ENCODE data around the gene GABRD.

The GABRD gene

DNA sequence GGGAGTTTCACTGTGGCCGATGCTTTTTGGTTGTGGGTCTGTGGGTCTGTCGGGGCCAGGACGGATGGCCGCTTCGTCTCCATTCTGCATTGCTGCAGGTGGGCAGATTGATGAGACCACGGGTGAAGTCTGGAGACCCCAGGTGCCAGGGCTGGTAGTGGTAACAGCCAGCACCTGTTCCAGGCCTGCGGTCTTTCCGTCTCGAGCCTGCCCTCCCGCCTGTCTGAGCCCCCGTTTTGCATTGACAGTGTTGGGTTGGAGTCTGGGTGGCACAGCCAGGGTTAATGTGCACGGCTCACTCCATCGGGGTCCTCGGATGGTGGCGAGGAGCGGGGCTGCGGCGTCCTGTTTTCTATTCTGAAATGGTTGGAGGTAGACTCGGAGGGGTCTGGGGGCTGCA, 55.3 kb downstream of the GABRD start:
- no peaks in the 10 kb centered on the region for H3F3A ChIP-seq (ENCODE audit: control insufficient read depth, insufficient read depth)
- no peaks in the 10 kb centered on the region for H3K9me2 ChIP-seq (replicated peaks; ENCODE audit: control insufficient read depth, low read length)
- no peaks in the 10 kb centered on the region for H3K4me1 ChIP-seq (ENCODE audit: control insufficient read depth, low read length)
- peaks cover 15% of the 10 kb centered on the region; the same call in 1 of the 2 replicates for H3K9me3 ChIP-seq (ENCODE audit: control insufficient read depth, insufficient read depth, low read length)
- H3K4me2 ChIP-seq (ENCODE audit: low read length): no peak overlapping the region
- no peaks in the 10 kb centered on the region for H4K20me1 ChIP-seq (ENCODE audit: control insufficient read depth, insufficient read depth, low read depth, low read length)
- no peak overlapping the region for H3K27ac ChIP-seq (ENCODE audit: low read depth, low read length)
- H3K36me3 ChIP-seq (ENCODE audit: control insufficient read depth, low read length): no peaks in the 10 kb centered on the region
- H3K27me3 ChIP-seq (ENCODE audit: control insufficient read depth, low read length): no peaks in the 10 kb centered on the region
- no peak overlapping the region for H3K4me3 ChIP-seq (ENCODE audit: low read length)
- no peaks in the 10 kb centered on the region for H3K79me2 ChIP-seq (ENCODE audit: control insufficient read depth, low read length)
- no peak for TF ChIP-seq EZH2phosphoT487 (IDR thresholded peaks at IDR 0.05; ENCODE audit: borderline replicate concordance, low read length)
- TF ChIP-seq, protein P1, sequence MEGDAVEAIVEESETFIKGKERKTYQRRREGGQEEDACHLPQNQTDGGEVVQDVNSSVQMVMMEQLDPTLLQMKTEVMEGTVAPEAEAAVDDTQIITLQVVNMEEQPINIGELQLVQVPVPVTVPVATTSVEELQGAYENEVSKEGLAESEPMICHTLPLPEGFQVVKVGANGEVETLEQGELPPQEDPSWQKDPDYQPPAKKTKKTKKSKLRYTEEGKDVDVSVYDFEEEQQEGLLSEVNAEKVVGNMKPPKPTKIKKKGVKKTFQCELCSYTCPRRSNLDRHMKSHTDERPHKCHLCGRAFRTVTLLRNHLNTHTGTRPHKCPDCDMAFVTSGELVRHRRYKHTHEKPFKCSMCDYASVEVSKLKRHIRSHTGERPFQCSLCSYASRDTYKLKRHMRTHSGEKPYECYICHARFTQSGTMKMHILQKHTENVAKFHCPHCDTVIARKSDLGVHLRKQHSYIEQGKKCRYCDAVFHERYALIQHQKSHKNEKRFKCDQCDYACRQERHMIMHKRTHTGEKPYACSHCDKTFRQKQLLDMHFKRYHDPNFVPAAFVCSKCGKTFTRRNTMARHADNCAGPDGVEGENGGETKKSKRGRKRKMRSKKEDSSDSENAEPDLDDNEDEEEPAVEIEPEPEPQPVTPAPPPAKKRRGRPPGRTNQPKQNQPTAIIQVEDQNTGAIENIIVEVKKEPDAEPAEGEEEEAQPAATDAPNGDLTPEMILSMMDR (IDR thresholded peaks at IDR 0.05; ENCODE audit: low read depth, low read length, poor library complexity, severe bottlenecking): no peak

- Histone ChIP-seq H3K36me3 (ENCODE audit: control insufficient read depth, low read length) (no peaks in the 10 kb centered on the region), H3K27ac (ENCODE audit: low read depth, low read length) (no peak overlapping the region), H3K4me3 (ENCODE audit: low read length) (no peak overlapping the region), H3K4me1 (ENCODE audit: control insufficient read depth, low read length) (no peaks in the 10 kb centered on the region), H3F3A (ENCODE audit: control insufficient read depth, insufficient read depth) (no peaks in the 10 kb centered on the region), H3K4me2 (ENCODE audit: low read length) (no peak overlapping the region), H3K79me2 (ENCODE audit: control insufficient read depth, low read length) (no peaks in the 10 kb centered on the region), H4K20me1 (ENCODE audit: control insufficient read depth, insufficient read depth, low read depth, low read length) (no peaks in the 10 kb centered on the region), H3K27me3 (ENCODE audit: control insufficient read depth, low read length) (no peaks in the 10 kb centered on the region), H3K9me2 (replicated peaks; ENCODE audit: control insufficient read depth, low read length) (no peaks in the 10 kb centered on the region), H3K9me3 (ENCODE audit: control insufficient read depth, insufficient read depth, low read length) (peaks cover 23% of the 10 kb centered on the region; the same call in 1 of the 2 replicates)
- TF ChIP-seq, protein P1 (IDR thresholded peaks at IDR 0.05; ENCODE audit: low read depth, low read length, poor library complexity, severe bottlenecking): no peak
- TF ChIP-seq EZH2phosphoT487 (IDR thresholded peaks at IDR 0.05; ENCODE audit: borderline replicate concordance, low read length): no peak
Measured at GRCh38 chr1:2074944-2075740, 56.0 kb downstream of the GABRD start.

DNA sequence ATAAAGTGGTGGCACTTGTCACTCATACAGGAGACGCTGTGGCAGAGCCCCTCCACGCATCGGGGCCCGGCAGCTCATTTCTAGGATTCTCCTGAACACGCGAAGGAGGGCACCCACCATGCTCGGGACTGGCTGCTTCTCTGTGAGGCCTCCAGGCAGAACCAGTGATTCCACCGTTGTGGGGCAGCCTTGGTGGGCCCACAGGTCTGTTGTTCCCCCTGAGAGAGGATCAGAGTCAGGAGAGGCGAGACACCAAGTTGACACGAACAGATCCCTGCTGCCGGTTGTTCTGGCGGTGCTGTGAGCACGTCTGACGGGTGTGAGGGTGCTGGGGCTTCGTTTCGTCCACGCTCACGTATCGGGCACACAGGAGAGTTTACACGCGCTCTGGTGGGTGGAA, 57.7 kb downstream of the GABRD start:
- Histone ChIP-seq H3F3A (ENCODE audit: control insufficient read depth, insufficient read depth) (no peaks in the 10 kb centered on the region), H3K27ac (ENCODE audit: low read depth, low read length) (no peak overlapping the region), H3K27me3 (ENCODE audit: control insufficient read depth, low read length) (no peaks in the 10 kb centered on the region), H3K4me1 (ENCODE audit: control insufficient read depth, low read length) (no peaks in the 10 kb centered on the region), H4K20me1 (ENCODE audit: control insufficient read depth, insufficient read depth, low read depth, low read length) (no peaks in the 10 kb centered on the region), H3K79me2 (ENCODE audit: control insufficient read depth, low read length) (no peaks in the 10 kb centered on the region), H3K9me3 (ENCODE audit: control insufficient read depth, insufficient read depth, low read length) (peaks cover 30% of the 10 kb centered on the region; the same call in 1 of the 2 replicates), H3K4me2 (ENCODE audit: low read length) (no peak overlapping the region), H3K9me2 (replicated peaks; ENCODE audit: control insufficient read depth, low read length) (no peaks in the 10 kb centered on the region), H3K4me3 (ENCODE audit: low read length) (no peak overlapping the region), H3K36me3 (ENCODE audit: control insufficient read depth, low read length) (no peaks in the 10 kb centered on the region)
- TF ChIP-seq, protein P1 (IDR thresholded peaks at IDR 0.05; ENCODE audit: low read depth, low read length, poor library complexity, severe bottlenecking): no peak
- no peak for TF ChIP-seq EZH2phosphoT487 (IDR thresholded peaks at IDR 0.05; ENCODE audit: borderline replicate concordance, low read length)
